Retinal pigment epithelial cell (primary cell): ENCODE measurements around the gene AQP7.

Source experiments
- DNase-seq: peaks from one replicate; pipeline ENCODE4 v3.0.0-alpha.2; 2010; ENCODE audit warnings: low read depth
- H3K4me3 ChIP-seq: 2 replicates; pipeline ENCODE4 v1.5.1; 2011; ENCODE audit warnings: mild to moderate bottlenecking, low read length, control low read depth, moderate library complexity
- TF ChIP-seq, protein P1 (sequence below): conservative IDR thresholded peaks from 2 replicates; pipeline ENCODE4 v1.5.1; 2011; ENCODE audit warnings: low read depth, low read length, control low read depth, inconsistent platforms

AQP7 gene

DNA sequence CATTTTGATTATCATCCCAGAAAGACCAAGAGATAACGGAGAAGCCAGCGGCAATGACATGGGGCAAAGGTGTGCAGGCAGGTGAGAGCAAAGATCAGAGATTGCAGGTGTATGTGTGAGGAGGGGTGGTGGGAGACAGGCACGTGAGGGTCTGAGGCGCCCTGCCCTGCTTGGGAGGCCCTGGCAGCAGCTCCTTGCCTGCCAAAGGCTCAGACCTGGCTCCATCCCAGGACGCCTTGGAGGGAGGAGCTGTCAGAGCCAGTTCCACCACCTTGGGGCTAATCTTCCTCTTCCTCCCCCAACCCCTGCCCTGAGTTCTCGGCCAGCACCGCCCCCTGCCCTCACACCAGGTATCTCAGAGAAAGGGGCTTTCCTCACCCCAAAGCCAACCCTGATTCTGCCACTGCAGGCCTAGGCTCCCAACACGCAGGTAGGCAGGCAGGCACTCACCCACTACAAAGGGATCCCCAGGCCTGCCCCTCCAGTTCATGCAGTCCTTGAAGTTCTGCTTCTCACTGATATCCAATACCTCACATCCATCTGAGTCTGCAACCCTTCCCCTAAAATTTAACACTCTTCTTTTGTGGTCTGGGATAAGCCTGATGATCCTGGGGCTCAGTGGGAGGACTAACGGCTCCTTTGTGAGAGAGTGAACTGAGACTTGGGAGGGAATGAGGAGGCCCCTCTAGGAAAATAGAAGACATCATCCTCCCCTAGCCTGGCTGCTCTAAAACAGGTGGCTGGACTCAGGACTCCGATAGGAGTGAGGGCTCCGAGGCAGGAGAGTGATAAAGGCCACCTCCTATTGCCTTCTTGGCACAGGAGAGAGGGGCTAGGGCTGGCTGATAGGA, 43.2 kb upstream of the AQP7 start:
- TF ChIP-seq, protein P1, sequence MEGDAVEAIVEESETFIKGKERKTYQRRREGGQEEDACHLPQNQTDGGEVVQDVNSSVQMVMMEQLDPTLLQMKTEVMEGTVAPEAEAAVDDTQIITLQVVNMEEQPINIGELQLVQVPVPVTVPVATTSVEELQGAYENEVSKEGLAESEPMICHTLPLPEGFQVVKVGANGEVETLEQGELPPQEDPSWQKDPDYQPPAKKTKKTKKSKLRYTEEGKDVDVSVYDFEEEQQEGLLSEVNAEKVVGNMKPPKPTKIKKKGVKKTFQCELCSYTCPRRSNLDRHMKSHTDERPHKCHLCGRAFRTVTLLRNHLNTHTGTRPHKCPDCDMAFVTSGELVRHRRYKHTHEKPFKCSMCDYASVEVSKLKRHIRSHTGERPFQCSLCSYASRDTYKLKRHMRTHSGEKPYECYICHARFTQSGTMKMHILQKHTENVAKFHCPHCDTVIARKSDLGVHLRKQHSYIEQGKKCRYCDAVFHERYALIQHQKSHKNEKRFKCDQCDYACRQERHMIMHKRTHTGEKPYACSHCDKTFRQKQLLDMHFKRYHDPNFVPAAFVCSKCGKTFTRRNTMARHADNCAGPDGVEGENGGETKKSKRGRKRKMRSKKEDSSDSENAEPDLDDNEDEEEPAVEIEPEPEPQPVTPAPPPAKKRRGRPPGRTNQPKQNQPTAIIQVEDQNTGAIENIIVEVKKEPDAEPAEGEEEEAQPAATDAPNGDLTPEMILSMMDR, result no peak
- no peak overlapping the region for H3K4me3 ChIP-seq
- no peak for DNase-seq

DNA sequence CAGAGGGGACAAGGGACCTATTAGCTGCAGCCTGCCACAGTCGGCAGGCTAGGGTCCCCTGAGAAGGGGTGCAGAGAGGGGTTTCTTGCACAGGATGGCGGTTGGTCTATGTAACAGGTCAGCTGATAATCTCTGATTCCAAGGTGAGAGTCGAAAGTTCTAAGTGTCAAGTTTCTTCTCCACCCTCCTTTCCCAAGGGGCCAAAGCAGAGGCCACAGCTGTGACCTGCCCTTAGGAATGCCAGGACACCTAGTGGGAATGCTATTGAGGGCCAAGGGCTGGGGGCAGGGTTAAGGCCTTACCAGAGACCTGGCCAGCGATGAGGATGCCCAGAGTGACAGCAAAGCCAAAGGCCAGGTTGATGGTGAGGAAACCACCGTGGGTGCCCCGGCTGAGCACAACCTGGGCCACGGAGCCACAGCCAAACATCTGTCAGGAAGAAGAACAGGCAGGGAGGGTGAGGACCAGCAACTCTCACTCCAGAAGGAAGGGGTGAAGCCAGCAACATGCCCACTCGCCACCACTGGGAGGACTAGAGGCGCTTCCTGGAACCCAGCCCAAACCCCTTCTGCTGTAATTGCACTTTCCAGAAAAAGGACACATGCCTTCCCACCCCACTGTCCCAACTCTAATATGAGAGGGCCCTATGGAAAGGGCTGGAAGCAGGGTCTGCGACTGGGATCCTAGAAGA, 41.2 kb upstream of the AQP7 start:
- no peak overlapping the region for H3K4me3 ChIP-seq
- TF ChIP-seq, protein P1, result no peak
- no peak for DNase-seq

DNA sequence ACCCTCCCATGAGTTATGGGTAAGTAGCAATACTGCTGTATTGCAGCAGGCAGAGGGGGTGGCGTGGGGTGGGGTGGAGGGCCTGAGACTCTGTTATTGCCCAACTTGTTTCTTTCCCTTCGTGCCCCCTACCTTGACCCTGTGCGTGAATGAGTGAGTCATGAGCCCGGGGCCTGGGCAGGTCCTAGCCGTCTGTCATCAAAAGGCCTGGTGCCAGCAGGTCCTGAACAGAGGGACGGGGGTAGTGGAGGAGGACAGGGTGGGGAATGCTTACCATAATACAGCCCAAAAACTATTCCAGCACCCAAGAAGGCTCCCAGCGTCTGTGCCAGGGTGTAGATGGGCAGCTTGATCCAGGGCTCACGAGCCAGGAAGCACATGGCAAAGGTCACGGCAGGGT, 40.7 kb upstream of the AQP7 start:
- TF ChIP-seq, protein P1, result no peak
- peak; percentile 8 for DNase-seq
- H3K4me3 ChIP-seq, result no peak overlapping the region

DNA sequence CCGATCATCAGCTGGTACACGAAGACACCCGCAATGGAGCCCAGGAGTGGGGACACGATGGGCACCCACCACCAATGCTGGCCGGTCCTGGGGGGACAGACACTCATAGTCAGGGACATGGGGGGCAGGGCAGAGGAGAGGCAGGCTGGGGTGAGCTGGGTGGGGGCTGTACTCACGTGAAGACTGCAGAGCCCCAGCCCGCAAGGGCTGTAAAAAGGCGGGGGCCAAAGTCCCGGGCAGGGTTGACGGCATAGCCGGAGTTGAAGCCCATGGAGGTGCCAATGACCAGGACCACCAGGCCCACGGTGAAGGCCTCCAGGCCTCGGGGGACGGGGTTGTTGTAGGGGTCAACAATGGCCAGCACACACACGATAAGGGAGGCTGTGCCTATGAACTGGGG, 39.8 kb upstream of the AQP7 start:
- TF ChIP-seq, protein P1, result no peak
- no peak overlapping the region for H3K4me3 ChIP-seq
- no peak for DNase-seq

DNA sequence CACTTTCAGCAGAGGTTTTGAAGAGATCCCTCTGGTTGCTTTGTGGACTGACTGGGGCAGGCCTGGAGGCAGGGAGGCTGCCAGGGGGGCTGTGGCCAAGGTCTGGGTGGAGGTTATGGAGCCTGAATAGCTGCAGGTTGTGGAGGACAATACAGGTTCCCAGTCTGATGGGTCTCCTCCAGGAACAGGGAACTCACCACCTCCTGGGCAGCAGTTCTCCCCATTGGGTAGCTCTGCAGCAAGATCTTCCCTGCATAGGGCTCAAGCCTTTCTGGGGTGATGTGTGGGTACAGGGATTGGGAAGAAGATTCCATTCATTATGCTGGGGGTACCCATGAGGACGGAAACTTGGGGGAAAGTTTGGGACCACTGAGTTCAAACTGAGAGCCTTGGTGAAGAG, 38.2 kb upstream of the AQP7 start:
- TF ChIP-seq, protein P1, result no peak
- no peak overlapping the region for H3K4me3 ChIP-seq
- DNase-seq, result no peak

DNA sequence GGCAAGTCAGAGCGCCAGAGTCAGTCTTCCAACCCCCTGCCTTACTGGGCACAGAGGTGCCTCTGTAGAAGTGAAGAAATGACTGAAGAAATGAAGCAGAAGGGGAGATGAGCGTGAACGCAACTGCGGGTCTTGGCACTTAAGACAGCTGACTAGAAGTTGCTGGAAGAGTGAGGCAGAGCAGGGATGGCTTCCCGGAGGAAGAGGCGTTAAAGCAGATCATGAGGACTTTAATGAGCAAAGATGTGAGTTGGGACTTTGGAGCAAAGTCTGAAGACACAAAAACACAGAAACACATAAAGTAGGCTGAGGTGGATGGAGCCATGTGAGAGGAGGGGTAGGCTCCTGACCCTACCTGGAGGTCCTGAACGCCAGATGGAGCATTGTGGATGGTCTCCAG, 37.8 kb upstream of the AQP7 start:
- DNase-seq, result no peak
- TF ChIP-seq, protein P1, result no peak
- no peak overlapping the region for H3K4me3 ChIP-seq

DNA sequence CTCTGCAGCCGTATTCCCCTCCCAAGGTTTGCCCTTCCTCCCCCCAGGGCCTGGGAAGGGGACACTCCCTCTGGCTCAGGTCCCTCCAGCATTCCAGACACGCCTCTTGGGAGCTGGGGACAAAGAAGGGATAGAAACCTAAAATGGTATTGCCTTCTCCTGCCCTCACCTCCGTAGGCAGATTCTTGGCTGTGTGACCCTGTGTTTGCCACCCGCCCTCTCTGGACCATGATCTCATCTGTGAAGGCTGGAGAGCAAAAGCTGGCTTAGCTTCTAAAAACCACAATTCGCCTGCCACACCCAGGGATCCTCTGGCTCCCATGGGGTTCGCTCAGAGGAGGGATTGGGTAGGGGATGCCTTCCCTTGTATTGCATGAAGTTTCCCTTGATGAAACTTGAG, 37.4 kb upstream of the AQP7 start:
- no peak for DNase-seq
- no peak overlapping the region for H3K4me3 ChIP-seq
- TF ChIP-seq, protein P1, result no peak
